Measurements from ENCODE around the gene KPNB1.
A peak's percentile ranks its signal among the peaks of the same experiment; 100 is the strongest.

Gene KPNB1

GRCh38 chr17:47692895-47693730 is 43.4 kb downstream of the KPNB1 start:
- no peak for TF ChIP-seq CTCF (IDR thresholded peaks at IDR 0.05; ENCODE audit: low read depth, low read length)
- H3K4me3 ChIP-seq (ENCODE audit: low read depth, low read length): peak overlapping the region; percentile 70

- no peak for TF ChIP-seq CTCF (IDR thresholded peaks at IDR 0.05; ENCODE audit: low read depth, low read length)
These were observed 44.2 kb downstream of the KPNB1 start, which contains the start of gene TBKBP1 for GRCh38 chr17:47693731-47694580. Gene TBKBP1 (plus strand): TSS chr17:47694161. CDS start chr17:47696113, 1,952 bp downstream.

GRCh38 chr17:47694581-47695428 is 45.1 kb downstream of the KPNB1 start:
- TF ChIP-seq CTCF (IDR thresholded peaks at IDR 0.05; ENCODE audit: low read depth, low read length): no peak
- peak overlapping the region; percentile 70 for H3K4me3 ChIP-seq (ENCODE audit: low read depth, low read length)

More at GRCh38 chr17:47693731-47694580, 44.2 kb downstream of the KPNB1 start, which contains the start of gene TBKBP1:
- H3K4me3 ChIP-seq (ENCODE audit: low read depth, low read length): peak within 1 kb of the TSS; percentile 70

- no peak for TF ChIP-seq CTCF (IDR thresholded peaks at IDR 0.05; ENCODE audit: low read depth, low read length)
- H3K4me3 ChIP-seq (ENCODE audit: low read depth, low read length): peak overlapping the region; percentile 70
These were observed 46.0 kb downstream of the KPNB1 start for GRCh38 chr17:47695429-47696376.

GRCh38 chr17:47696717-47697642 is 47.3 kb downstream of the KPNB1 start:
- no peak for TF ChIP-seq CTCF (IDR thresholded peaks at IDR 0.05; ENCODE audit: low read depth, low read length)
- no peak overlapping the region for H3K4me3 ChIP-seq (ENCODE audit: low read depth, low read length)
